Central memory CD8-positive, alpha-beta T cell (primary cell): ENCODE data around the gene EIF2A.
"Not testable (repeated sequence)": the region's sequence is repeated elsewhere in the genome, so short reads cannot be mapped to it uniquely, and the experiment has no call there.

ENCODE experiments used
- ATAC-seq: fragments of 150-1000 bp; cut with Tn5 transposase; replicated peaks from 2 replicates; pipeline ENCODE4 v1.10.0; 2022; ENCODE audit warnings: mild to moderate bottlenecking, moderate FRiP score, moderate number of reproducible peaks; ENCODE audit not compliant: poor library complexity, severe bottlenecking; ENCODE audit errors: extremely low read depth
- DNase-seq, 2 donors: peaks; one replicate each; pipeline ENCODE4 v3.0.0; 2021; ENCODE audit warnings: low spot score in 2 of 2
- H3K27ac Mint-ChIP-seq: one replicate; pipeline ENCODE4 v1.8.0; 2022; ENCODE audit warnings: low read depth, mild to moderate bottlenecking, moderate library complexity, mixed read lengths
- H3K27me3 Mint-ChIP-seq: one replicate; pipeline ENCODE4 v1.8.0; 2022; ENCODE audit warnings: mixed read lengths
- H3K36me3 Mint-ChIP-seq: one replicate; pipeline ENCODE4 v1.8.0; 2022; ENCODE audit warnings: mild to moderate bottlenecking, moderate library complexity, mixed read lengths; ENCODE audit not compliant: insufficient read depth
- H3K4me1 Mint-ChIP-seq: one replicate; pipeline ENCODE4 v1.8.0; 2022; ENCODE audit warnings: mixed read lengths
- H3K4me3 Mint-ChIP-seq: one replicate; pipeline ENCODE4 v1.8.0; 2022; ENCODE audit warnings: mild to moderate bottlenecking, moderate library complexity, mixed read lengths
- H3K9me3 Mint-ChIP-seq: one replicate; pipeline ENCODE4 v1.8.0; 2022; ENCODE audit warnings: mixed read lengths

EIF2A gene

GRCh38 chr3:150546226-150547044, at the start of gene EIF2A, which contains the start of gene SERP1:
Gene EIF2A, plus strand, starts transcription at chr3:150546787. Its CDS starts 16 bp downstream, at chr3:150546803.
Gene SERP1, minus strand, starts transcription at chr3:150546496. Its CDS starts 361 bp downstream, at chr3:150546135.
- Mint-ChIP-seq H3K4me3 (peak within 1 kb of the TSS; percentile 91), H3K9me3 (no peaks in the 10 kb centered on the region), H3K36me3 (peaks cover 37% of the 10 kb centered on the region), H3K4me1 (peaks cover 64% of the 10 kb centered on the region), H3K27ac (peak within 1 kb of the TSS; percentile 97), H3K27me3 (no peaks in the 10 kb centered on the region)
- DNase-seq, result peak; percentile 99
- peak; percentile 94 for ATAC-seq

DNA sequence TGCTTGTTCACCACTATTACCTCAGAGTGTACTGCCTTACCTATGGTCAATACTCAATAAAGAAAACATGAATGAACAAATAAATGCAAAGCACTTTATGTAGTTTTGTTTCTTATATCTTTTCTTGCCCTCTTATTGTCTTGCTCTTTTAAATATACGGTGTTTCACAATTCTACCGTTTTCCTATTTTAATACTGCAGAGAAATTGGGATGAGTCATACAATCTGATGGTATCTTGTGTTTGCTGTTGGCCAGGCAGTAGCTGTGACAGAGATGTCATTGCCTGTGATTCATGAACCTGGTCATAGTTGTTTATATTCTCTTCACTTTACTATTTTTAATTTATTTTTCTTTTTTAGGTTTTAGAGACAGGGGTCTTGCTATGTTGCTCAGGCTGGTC, 48.6 kb upstream of the EIF2A start:
- no peak overlapping the region for H3K4me3 Mint-ChIP-seq
- no peaks in the 10 kb centered on the region for H3K27me3 Mint-ChIP-seq
- H3K27ac Mint-ChIP-seq, result no peak overlapping the region
- ATAC-seq, result no peak
- no peak for DNase-seq
- peaks cover 2% of the 10 kb centered on the region for H3K36me3 Mint-ChIP-seq
- H3K9me3 Mint-ChIP-seq, result no peaks in the 10 kb centered on the region
- no peaks in the 10 kb centered on the region for H3K4me1 Mint-ChIP-seq

GRCh38 chr3:150500960-150501359, 45.6 kb upstream of the EIF2A start:
- not testable (repeated sequence) for H3K9me3 Mint-ChIP-seq, H3K4me1 Mint-ChIP-seq, ATAC-seq, H3K36me3 Mint-ChIP-seq, H3K4me3 Mint-ChIP-seq, DNase-seq, H3K27ac Mint-ChIP-seq
- H3K27me3 Mint-ChIP-seq, result peaks cover 29% of the 10 kb centered on the region

DNA sequence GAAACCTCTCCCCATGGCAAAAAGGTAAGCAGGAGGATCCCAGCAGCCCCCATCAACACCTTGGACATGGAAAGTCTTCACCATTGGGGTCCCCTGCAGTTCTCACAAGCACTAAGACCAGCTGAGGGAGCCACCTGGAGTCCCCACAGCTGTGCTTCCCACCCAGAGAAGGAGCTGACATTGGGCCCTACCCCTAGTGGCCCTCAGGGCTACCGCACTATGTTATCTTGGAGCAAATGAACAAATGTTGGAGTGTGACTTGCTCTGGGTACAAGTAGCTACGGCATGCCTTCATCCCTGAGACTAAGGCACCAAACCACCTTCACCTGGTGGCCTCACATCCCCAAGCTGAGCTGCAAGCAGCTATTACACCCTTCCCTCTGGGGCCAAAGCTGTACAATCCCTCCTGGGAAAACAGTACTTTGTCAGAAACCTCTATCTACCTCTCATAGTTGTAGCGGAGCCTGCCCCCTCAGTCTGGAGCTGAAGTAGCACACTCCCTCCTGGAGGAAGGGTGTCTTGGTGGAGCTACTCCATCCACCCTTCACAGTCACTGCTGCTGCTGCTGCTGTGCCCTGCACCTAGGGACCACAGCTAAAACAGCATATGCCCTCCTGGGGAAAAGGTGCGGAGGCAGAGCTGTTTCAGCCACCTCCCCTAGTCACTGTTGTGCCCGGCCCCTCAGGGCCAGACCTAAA, 43.0 kb upstream of the EIF2A start:
- Mint-ChIP-seq H3K27ac (no peak overlapping the region), H3K27me3 (peaks cover 55% of the 10 kb centered on the region), H3K36me3 (no peaks in the 10 kb centered on the region), H3K4me1 (no peaks in the 10 kb centered on the region), H3K4me3 (no peak overlapping the region), H3K9me3 (no peaks in the 10 kb centered on the region)
- ATAC-seq, result no peak
- DNase-seq, result no peak

DNA sequence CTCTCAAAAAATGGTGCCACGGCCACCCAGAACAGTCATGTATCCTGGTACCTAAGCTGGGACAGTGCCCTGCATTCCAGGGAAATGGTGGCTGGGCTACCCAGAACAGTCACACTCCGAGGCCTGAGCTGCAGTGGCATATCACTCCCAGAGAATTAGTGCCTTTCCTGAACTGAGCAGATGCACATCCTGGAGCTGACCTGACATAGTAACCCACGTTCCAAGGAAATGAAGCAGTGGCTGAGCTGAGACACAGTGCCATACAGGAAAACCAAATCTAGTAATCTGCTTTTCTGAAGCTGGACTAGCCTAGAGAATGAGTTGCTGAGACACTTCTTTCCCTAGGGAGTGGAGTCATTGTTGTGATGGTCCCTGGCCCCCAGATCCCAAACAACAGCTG, 42.1 kb upstream of the EIF2A start:
- H3K4me1 Mint-ChIP-seq, result no peaks in the 10 kb centered on the region

GRCh38 chr3:150508401-150508800, 38.2 kb upstream of the EIF2A start:
- H3K9me3 Mint-ChIP-seq, result no peaks in the 10 kb centered on the region
- no peaks in the 10 kb centered on the region for H3K36me3 Mint-ChIP-seq
- no peaks in the 10 kb centered on the region for H3K4me1 Mint-ChIP-seq
- H3K4me3 Mint-ChIP-seq, result no peak overlapping the region
- peaks cover 68% of the 10 kb centered on the region for H3K27me3 Mint-ChIP-seq
- ATAC-seq (no peak), DNase-seq (no peak)
- no peak overlapping the region for H3K27ac Mint-ChIP-seq

More for the DNA sequence above, 42.1 kb upstream of the EIF2A start:
- no peaks in the 10 kb centered on the region for H3K9me3 Mint-ChIP-seq
- peaks cover 64% of the 10 kb centered on the region for H3K27me3 Mint-ChIP-seq
- H3K4me3 Mint-ChIP-seq, result no peak overlapping the region
- ATAC-seq (no peak), DNase-seq (no peak)
- no peak overlapping the region for H3K27ac Mint-ChIP-seq
- no peaks in the 10 kb centered on the region for H3K36me3 Mint-ChIP-seq

DNA sequence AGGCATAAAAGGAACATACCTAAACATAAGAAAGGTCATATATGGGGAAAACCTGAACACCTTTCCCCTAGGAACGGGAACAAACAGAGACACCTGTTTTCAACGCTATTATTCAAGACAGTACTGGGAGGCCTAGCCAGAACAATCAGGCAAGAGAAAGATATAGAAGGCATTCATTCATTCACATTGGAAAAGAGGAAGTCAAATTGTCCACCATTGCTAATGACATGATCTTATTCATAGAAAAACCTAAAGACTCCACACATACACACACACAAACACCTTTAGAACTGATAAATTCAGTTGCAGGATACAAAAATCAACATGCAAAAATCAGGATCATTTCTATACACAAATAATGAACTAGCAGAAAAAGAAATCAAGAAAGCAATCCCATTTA, 36.8 kb upstream of the EIF2A start:
- no peaks in the 10 kb centered on the region for H3K4me1 Mint-ChIP-seq
- no peaks in the 10 kb centered on the region for H3K36me3 Mint-ChIP-seq
- DNase-seq (no peak), ATAC-seq (no peak)
- H3K4me3 Mint-ChIP-seq, result no peak overlapping the region
- H3K27ac Mint-ChIP-seq, result no peak overlapping the region
- peaks cover 55% of the 10 kb centered on the region for H3K27me3 Mint-ChIP-seq
- no peaks in the 10 kb centered on the region for H3K9me3 Mint-ChIP-seq

DNA sequence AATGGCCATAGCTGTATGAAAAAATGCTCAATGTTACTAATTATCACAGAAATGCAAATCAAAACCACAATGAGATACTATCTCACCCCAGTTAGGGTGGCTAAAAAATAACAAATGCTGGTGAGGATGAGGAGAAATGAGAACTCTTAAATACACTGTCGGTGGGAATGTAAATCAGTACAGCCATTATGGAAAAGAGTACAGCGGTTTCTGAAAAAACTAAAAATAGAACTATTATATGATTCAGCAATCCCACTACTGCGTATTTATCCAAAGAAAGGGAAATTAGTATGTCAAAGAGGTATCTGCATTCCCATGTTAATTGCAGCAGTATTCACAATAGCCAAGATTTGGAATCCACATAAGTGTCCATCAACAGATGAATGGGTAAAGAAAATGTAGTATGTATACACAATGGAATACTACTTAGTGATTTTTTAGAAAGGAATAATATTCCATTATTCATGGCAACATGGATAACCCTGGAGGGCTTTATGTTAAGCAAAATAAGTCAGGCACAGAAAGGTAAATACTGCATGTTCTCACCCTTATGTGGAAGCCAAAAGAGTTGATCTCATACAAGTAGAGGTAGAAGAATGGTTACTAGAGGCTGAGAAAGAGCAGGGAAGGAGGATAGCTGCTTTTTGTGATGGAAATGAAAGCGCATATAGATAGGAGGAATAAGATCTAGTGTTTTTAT, 35.3 kb upstream of the EIF2A start:
- ATAC-seq (no peak), DNase-seq (no peak)
- no peaks in the 10 kb centered on the region for H3K4me1 Mint-ChIP-seq
- H3K36me3 Mint-ChIP-seq, result no peaks in the 10 kb centered on the region
- H3K4me3 Mint-ChIP-seq, result no peak overlapping the region
- H3K27me3 Mint-ChIP-seq, result peaks cover 51% of the 10 kb centered on the region
- no peaks in the 10 kb centered on the region for H3K9me3 Mint-ChIP-seq
- H3K27ac Mint-ChIP-seq, result no peak overlapping the region

- Mint-ChIP-seq H3K4me1 (no peaks in the 10 kb centered on the region), H3K36me3 (peaks cover 5% of the 10 kb centered on the region), H3K27ac (no peak overlapping the region), H3K27me3 (peaks cover 12% of the 10 kb centered on the region), H3K4me3 (no peak overlapping the region), H3K9me3 (no peaks in the 10 kb centered on the region)
- no peak for DNase-seq
- ATAC-seq, result no peak
These were observed 31.4 kb upstream of the EIF2A start for GRCh38 chr3:150515210-150515609.

- DNase-seq (no peak), ATAC-seq (no peak)
- H3K9me3 Mint-ChIP-seq, result no peaks in the 10 kb centered on the region
- H3K4me1 Mint-ChIP-seq, result no peaks in the 10 kb centered on the region
- H3K36me3 Mint-ChIP-seq, result peaks cover 7% of the 10 kb centered on the region
- H3K27ac Mint-ChIP-seq, result no peak overlapping the region
- no peak overlapping the region for H3K4me3 Mint-ChIP-seq
- peaks cover 17% of the 10 kb centered on the region for H3K27me3 Mint-ChIP-seq
These were observed 27.6 kb upstream of the EIF2A start for GRCh38 chr3:150519026-150519425.

GRCh38 chr3:150520408-150520807, 26.2 kb upstream of the EIF2A start:
- H3K4me3 Mint-ChIP-seq, result no peak overlapping the region
- no peak overlapping the region for H3K27ac Mint-ChIP-seq
- no peaks in the 10 kb centered on the region for H3K4me1 Mint-ChIP-seq
- DNase-seq (no peak), ATAC-seq (no peak)
- H3K36me3 Mint-ChIP-seq, result peaks cover 7% of the 10 kb centered on the region
- H3K27me3 Mint-ChIP-seq, result peaks cover 15% of the 10 kb centered on the region
- no peaks in the 10 kb centered on the region for H3K9me3 Mint-ChIP-seq

- no peak overlapping the region for H3K27ac Mint-ChIP-seq
- no peak for DNase-seq
- no peaks in the 10 kb centered on the region for H3K4me1 Mint-ChIP-seq
- H3K4me3 Mint-ChIP-seq, result no peak overlapping the region
- H3K36me3 Mint-ChIP-seq, result peaks cover 7% of the 10 kb centered on the region
- no peak for ATAC-seq
- peaks cover 6% of the 10 kb centered on the region for H3K27me3 Mint-ChIP-seq
- H3K9me3 Mint-ChIP-seq, result no peaks in the 10 kb centered on the region
These were observed 25.1 kb upstream of the EIF2A start for GRCh38 chr3:150521463-150521862.
